ENCODE measurements around the gene PDZD7.

PDZD7 gene

DNA sequence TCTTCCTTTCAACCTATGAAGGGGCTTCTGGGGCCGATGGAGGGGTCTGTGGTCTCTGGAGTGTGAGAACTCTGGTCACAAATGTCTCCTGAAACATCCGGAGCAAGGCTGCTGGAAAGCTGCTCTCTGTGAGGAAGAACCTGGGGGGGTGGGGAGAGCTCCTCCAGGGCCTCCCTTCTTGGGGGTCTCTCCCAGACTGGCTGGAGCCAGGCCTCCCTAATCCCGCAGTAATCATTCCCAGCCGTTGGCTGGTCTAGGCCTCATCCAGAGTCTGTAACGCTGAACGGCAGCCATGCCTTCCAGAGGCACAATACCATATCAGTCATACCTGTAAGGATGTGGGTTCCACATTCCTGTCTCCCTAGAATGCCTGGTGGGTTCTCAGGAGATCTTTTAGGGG is 35.7 kb downstream of the PDZD7 start:
- no peak for DNase-seq (ENCODE audit: low read depth)
- H3K4me3 ChIP-seq (ENCODE audit: low read depth, low read length) = no peak overlapping the region

DNA sequence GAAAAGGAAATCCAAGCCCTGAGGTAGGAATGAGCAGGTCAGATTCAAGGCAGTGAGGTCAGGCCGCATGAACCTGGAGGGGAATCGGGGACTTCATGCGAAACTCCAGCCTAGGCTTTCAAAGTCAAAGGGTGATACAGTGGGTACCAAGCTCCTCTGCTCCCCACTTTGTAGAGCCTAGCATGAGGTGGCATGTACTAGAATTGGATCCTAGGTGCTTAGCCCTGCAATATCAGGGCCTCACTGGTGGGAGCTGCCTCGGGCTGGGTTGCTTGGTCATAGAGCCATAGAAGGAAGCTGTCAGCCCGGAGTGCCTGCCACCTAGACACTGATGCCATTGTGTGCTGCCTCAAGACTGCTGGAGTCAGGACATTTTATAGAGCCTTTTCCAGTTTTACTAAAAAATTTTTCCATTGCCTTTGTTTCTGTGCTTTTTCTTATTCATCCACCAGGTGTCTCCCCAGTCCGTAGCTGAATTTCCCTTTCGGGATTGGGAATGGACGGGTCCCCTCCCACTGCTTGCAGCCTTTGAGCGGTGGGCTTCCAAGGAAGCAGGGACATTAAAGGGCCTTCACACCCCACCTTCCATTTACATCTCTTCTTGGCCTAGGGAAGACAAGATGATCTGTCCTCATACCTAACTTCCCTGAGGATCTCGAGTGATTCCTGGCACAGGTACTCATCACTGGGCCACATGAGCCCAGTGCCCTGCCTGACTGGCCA is 36.8 kb downstream of the PDZD7 start:
- H3K4me3 ChIP-seq (ENCODE audit: low read depth, low read length) = no peak overlapping the region
- DNase-seq (ENCODE audit: low read depth) = no peak

DNA sequence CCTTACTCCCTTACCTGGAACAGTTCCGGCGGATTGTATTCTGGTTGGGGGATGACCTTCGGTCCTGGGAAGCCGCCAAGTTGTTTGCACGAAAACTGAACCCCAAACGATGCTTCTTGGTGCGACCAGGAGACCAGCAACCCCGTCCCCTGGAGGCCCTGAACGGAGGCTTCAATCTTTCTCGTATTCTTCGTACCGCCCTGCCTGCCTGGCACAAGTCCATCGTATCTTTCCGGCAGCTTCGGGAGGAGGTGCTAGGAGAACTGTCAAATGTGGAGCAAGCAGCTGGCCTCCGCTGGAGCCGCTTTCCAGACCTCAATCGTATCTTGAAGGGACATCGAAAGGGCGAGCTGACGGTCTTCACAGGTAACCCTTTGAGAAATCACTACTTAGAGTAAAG is 41.8 kb downstream of the PDZD7 start:
- H3K4me3 ChIP-seq (ENCODE audit: low read depth, low read length) = no peak overlapping the region
- no peak for DNase-seq (ENCODE audit: low read depth)

DNA sequence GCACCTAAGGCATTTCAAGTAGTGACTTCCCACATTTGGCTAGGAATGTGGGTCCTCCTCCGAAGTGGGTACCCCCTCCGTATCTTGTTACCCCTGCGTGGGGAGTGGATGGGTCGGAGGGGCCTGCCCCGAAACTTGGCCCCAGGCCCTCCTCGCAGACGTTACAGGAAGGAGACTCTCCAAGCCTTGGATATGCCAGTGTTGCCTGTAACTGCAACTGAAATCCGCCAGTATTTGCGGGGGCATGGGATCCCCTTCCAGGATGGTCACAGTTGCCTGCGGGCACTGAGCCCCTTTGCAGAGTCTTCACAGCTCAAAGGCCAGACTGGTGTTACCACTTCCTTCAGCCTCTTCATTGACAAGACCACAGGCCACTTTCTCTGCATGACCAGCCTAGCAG is 42.8 kb downstream of the PDZD7 start:
- H3K4me3 ChIP-seq (ENCODE audit: low read depth, low read length) = peak overlapping the region; percentile 95
- no peak for DNase-seq (ENCODE audit: low read depth)

DNA sequence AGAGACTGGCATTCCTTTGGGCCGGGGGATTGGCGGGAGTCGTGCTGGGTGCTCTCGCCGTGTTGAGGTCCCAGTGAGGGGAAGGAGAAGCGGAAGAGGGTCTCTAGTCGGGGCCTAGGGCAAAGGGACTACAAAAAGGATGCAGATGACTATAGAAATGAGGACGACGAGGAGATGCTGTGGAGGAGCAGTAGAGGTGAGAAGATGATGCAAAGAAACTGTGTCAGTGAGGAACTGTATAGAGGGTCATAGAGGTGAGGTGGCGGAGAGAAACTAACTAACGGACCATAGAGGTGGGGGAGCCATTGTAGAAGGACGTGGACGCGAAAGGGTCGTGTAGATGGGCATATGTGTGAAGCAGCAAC is 43.3 kb downstream of the PDZD7 start:
- no peak for DNase-seq (ENCODE audit: low read depth)
- peak overlapping the region; percentile 95 for H3K4me3 ChIP-seq (ENCODE audit: low read depth, low read length)

DNA sequence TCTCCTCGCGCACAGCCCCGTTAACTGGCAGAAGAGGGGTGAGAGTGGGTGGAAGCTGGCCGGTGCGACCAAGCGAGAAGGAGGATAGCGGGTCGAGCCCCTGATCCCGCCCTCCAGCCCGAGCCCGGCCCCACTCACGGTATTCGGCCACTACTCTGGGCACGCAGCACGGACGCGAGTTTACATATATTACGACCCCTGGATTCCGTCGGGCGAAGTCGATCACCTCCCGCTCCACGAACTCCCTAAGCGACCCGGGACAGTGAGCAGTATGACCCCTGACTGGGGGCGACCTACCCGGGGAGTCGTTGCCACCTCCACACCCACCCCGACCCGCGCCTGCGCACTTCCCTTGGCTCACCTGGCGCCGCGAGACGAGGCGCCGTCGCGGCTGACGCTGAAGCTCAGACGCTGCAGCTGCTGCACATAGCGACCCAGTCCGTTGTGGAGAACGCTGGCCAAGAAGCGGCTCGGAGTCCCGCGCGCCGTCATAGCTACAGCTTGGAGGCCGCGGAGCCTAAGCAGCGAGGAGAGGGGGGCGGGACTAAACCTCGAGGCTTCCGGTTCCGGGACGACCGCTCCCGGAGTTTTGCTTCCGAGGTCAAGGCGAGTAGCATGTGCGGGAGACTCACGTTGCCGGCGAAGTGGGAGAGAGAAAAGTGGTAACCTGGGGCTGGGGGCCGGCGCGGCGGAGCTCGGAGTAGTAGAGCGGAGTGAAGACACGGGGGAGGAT is 43.8 kb downstream of the PDZD7 start, which contains the start of the genes MRPL43 and TWNK:
TSS of gene MRPL43 (minus strand) at position 546 of the 733 bp plus-strand sequence. CDS start at position 492, 54 bp downstream.
TSS of gene TWNK (plus strand) at position 592 of the 733 bp plus-strand sequence. CDS start 668 bp downstream, outside the sequence.
- no peak for DNase-seq (ENCODE audit: low read depth)

DNA sequence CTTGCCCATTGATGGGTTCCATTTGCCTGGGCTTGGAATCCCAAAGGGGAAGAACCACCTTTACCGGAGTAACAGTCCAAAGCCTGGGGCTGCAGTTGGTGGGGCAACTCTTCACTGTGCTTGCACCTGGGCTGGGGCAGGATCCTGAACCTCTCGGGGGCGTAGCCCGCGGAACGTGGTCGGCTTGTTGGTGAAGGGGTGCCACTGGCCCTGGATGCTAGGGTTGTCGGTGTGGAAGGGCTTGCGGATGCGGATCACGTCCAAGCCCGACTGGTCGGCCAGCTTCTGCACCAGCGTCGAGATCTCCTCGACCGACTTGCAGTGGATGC is 44.3 kb downstream of the PDZD7 start:
- no peak for DNase-seq (ENCODE audit: low read depth)
- H3K4me3 ChIP-seq (ENCODE audit: low read depth, low read length) = peak overlapping the region; percentile 95

More for the DNA sequence above, 43.8 kb downstream of the PDZD7 start, which contains the start of the genes MRPL43 and TWNK:
- peak within 1 kb of the TSS; percentile 95 for H3K4me3 ChIP-seq (ENCODE audit: low read depth, low read length)

DNA sequence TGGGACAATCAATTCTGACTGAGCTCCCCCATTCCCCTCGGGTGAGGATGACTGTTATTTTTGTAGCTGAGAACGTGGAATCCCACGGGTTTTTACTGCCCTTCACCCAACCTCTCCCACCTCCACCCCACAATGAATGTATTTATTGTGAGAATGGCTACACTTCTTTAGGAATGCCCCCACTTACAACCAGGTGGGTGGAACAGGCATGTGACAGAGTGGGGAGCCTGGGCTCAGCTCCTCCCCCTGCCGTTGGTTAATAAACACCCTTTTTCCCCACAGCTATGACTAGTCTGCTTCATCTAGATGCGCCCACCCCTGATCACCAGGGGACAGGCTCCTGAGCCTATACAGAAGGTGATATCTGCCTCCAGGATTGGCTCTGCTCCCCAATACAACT is 45.6 kb downstream of the PDZD7 start:
- no peak for DNase-seq (ENCODE audit: low read depth)
- no peak overlapping the region for H3K4me3 ChIP-seq (ENCODE audit: low read depth, low read length)

DNA sequence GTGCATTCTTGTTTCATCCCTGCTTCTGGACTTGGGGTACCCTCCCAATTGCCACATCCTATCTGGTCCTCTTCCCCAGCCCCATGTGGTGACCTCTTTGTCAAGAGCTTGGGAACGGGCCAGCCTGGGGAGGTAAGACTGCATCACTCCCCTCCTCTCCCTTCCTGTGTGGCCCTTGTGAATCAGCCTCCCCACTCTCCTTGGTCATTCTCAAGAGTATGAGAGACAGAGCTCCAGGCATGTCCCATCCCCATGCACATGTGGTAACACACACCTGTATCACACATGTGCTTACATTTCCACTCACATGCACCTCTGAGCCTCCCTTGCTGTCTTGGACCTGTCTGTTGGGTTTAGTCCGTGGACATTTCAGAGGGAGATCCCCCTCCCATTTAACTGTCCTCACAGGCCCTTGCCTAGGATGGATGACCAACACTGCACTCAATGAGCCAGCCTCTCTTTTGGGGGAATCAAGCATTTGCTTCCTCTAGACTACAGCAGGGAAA is 46.2 kb downstream of the PDZD7 start:
- DNase-seq (ENCODE audit: low read depth) = no peak
- H3K4me3 ChIP-seq (ENCODE audit: low read depth, low read length) = no peak overlapping the region

DNA sequence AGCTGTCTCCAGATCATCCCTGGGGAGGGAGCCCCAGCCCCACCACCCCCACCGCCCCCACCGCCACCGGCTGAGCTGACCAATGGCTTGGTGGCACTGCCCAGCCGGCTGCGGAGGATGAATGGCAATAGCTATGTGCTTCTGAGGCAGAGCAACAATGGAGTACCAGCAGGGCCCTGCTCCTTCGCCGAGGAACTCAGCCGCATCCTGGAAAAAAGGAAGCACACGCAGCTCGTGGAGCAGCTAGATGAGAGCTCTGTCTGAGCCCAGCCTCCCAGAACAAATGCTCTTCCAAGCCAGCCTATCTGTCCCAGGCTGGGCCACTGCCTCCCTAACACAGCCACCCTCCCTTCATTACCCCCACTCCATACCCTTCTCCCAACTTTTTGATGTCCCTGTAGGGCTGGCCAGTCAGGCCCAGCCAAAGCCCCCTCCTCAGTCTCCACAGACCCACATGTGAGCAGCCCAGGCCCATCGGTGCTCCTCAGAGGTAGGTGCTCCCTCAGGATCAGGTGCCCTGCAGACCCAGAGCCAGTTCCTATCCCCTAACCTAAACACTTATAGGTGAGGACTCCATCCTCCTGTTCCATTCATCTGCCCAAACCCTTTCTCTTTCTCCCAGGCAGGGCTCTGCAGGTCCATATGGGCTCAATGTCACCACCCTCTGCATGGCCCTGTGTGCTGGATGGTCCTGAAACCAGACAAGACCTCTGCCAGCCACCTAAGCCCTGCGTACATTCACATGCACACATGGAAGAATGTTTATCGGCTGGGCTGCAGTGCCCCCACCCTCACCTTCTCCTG is 46.9 kb downstream of the PDZD7 start:
- no peak for DNase-seq (ENCODE audit: low read depth)
- no peak overlapping the region for H3K4me3 ChIP-seq (ENCODE audit: low read depth, low read length)

DNA sequence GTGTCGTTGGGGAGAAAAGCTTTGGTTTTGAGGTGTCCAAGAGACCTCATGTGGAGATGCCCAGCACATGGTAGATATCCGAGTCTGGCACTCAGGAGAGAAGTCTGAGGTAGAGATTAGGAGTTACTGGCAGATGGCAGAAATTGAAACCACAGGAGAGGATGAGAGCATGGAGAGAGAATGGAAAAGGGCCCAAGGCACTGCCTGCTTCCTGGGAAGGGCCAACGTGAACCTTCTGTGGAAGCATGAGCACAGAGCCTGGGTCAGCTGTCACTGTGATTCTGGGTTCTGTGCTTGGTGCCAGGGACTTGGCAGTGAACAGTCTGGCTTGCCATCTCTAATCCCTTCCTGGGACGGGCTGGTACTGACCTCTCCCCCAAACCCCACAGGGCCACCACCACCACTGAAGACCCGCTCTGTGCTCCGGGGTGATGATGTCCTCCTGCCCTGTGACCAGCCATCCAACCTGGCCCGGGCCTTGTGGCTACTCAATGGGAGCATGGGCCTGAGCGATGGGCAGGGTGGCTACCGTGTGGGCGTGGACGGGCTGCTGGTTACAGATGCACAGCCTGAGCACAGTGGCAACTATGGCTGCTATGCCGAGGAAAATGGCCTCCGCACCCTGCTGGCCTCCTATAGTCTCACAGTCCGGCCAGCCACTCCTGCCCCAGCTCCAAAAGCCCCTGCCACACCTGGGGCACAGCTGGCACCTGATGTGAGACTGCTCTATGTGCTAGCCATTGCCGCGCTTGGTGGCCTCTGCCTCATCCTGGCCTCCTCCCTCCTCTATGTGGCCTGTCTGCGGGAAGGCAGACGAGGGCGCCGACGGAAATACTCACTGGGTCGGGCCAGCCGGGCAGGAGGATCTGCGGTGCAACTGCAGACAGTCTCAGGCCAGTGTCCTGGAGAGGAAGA is 47.8 kb downstream of the PDZD7 start:
- DNase-seq (ENCODE audit: low read depth) = no peak
- H3K4me3 ChIP-seq (ENCODE audit: low read depth, low read length) = no peak overlapping the region

DNA sequence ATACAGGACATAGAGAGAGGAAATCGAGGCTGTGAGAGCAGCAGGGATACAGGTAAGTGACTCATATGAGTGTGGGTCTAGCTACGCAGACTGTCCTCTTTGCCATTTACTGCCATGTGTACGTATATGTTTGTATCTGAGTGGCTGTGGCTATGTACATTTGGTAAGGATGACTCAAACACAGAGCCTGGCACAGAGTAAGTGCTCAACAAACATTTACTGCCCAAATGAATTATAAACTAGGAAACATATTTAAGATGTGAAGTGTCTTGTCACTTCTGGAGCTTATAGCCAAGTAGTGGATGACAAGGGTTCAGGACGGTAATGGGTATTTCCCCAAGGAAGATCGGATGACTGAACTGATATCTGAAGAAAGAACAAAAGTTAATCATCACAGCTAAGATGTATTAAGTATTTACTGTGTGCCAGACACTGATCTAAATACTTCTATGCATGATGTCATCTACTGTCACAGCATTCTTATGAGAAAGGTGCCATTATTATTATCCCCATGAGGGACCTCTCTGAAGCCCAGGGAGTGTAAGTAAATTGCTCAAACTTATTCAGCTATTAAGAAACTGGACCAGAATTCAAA is 49.7 kb downstream of the PDZD7 start:
- H3K4me3 ChIP-seq (ENCODE audit: low read depth, low read length) = no peak overlapping the region
- no peak for DNase-seq (ENCODE audit: low read depth)

DNA sequence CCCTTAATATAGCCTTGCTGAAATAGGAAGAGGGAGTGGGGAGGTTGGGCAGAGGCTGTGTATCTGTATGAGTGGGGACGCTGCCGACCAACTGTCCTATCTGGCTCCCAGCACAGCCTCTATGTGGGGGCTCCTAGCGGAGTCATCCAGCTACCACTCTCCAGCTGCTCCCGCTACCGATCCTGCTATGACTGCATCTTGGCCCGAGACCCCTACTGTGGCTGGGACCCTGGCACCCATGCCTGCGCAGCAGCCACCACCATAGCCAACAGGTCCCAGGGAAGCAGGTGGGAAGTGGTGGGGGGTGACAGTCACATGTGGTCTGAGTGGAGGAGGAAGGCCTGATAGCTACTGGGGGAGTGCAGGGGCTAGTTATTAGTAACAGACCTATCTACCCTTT is 50.2 kb downstream of the PDZD7 start:
- no peak for DNase-seq (ENCODE audit: low read depth)
- no peak overlapping the region for H3K4me3 ChIP-seq (ENCODE audit: low read depth, low read length)

DNA sequence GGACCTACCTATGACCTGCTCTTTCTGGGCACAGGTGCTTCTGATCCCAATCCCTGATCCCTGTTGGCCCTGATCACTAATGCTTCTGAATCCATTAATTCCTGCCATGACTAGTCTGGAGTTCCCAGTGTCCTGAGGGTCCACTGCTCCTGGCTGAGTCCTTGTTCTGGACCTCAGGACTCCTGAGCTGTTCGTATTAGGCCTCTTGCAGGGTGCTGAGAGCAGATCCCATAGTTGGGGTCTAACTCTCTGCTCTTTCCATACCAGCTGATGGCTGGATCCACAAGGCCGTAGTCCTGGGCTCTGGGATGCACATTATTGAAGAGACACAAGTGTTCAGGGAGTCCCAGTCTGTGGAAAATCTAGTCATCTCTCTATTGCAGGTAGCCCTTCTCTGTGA is 50.6 kb downstream of the PDZD7 start:
- no peak for DNase-seq (ENCODE audit: low read depth)
- no peak overlapping the region for H3K4me3 ChIP-seq (ENCODE audit: low read depth, low read length)

DNA sequence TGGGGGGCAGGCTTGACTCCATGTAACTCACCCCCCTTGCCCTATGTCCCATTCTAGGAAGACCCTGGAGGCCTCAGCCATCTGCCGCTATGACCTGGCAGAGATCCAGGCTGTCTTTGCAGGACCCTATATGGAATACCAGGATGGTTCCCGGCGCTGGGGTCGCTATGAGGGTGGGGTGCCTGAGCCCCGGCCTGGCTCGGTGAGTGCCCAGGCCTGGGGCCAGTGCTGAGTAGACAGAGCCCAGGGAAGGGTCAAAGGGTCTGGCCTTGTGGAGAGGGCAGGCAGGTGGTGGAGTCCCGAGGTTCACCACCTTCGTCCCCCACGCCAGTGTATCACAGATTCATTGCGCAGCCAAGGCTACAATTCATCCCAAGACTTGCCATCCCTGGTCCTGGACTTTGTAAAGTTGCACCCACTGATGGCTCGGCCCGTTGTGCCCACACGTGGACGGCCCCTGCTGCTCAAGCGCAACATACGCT is 51.1 kb downstream of the PDZD7 start:
- no peak for DNase-seq (ENCODE audit: low read depth)
- H3K4me3 ChIP-seq (ENCODE audit: low read depth, low read length) = no peak overlapping the region

DNA sequence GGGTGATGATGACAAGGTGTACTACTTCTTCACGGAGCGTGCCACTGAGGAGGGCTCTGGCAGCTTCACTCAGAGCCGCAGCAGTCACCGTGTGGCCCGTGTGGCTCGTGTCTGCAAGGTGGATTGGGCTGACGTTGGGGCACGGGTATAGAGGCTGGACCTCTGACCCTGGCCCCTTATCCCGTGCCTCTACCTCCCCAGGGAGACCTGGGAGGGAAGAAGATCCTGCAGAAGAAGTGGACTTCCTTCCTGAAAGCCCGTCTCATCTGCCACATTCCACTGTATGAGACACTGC is 52.1 kb downstream of the PDZD7 start:
- no peak overlapping the region for H3K4me3 ChIP-seq (ENCODE audit: low read depth, low read length)
- DNase-seq (ENCODE audit: low read depth) = no peak

DNA sequence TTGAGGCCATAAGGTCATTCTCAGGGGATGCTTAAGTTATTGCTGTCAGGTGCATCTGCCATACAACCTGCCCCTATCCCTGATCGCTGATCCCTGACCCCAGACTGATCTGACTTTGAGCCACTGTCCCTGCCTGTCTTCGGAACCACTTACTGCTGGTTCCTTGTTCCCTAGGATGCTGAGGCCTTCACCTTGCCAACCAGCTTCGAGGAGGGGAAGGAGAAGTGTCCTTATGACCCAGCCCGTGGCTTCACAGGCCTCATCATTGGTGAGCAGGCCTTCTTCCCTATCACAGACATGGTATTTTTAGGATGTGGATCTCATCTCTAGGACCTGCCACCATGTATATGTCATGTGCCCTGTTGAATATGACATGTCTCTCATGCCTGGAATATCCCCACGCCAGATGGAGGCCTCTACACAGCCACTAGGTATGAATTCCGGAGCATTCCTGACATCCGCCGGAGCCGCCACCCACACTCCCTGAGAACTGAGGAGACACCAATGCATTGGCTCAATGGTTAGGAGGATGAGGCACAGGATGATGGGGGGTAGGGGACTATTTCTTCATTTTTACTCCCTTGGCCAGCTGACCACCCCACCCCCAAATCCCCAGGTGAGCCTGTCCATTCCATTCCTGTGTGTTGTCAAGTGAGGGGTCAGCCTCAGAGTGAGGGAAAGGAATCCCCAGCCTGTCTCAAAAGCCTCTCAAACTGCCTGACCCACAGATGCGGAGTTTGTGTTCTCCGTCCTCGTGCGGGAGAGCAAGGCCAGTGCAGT is 52.6 kb downstream of the PDZD7 start:
- no peak for DNase-seq (ENCODE audit: low read depth)
- H3K4me3 ChIP-seq (ENCODE audit: low read depth, low read length) = no peak overlapping the region

DNA sequence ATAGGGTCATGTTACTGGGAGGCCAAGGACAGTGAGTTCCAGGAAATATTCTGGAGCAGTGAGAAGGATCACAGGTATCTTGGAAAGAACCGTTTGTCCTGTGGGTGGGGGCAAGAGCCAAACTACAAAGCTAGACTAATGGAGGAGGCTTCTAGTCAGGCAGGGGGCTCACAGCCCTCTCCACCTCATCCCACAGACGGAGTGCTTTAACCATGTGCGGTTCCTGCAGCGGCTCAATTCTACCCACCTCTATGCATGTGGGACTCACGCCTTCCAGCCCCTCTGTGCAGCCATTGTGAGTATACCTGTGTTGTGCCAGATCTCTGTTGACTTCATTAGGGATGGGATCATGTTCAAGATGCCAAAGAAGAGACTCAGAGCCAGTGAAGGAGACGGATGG is 53.5 kb downstream of the PDZD7 start:
- no peak overlapping the region for H3K4me3 ChIP-seq (ENCODE audit: low read depth, low read length)
- no peak for DNase-seq (ENCODE audit: low read depth)
